Tibial nerve (tissue), 4 donors: Measurements from ENCODE around the gene ZFTA. TPM values are rescaled to one million over a fixed set of nuclear protein-coding genes. Genes with fewer than 3 reads are reported as not detected.

Source experiments
- DNase-seq, 2 donors: peaks; one replicate each; pipeline ENCODE4 v3.0.0-alpha.2; 2019; ENCODE audit warnings: low spot score in 2 of 2
- H3K27ac ChIP-seq, 4 donors: fragments of 200-600 bp; sonication (generic) in 3 of 4; one replicate each; pipeline ENCODE4 v1.5.1; 2017 to 2019; ENCODE audit warnings: mild to moderate bottlenecking in 1 of 4
- H3K27me3 ChIP-seq, 2 donors: fragments of 200-600 bp; sonication (generic) in 1 of 2; one replicate each; pipeline versions ENCODE4 v1.5.1 to v1.6.0; 2017 to 2019
- H3K36me3 ChIP-seq, 3 donors: fragments of 200-600 bp; sonication (generic); one replicate each; pipeline ENCODE4 v1.5.1; 2018 to 2019
- H3K4me1 ChIP-seq, 4 donors: fragments of 200-600 bp; sonication (generic) in 3 of 4; one replicate each; pipeline ENCODE4 v1.5.1; 2017 to 2019
- H3K4me3 ChIP-seq, 4 donors: fragments of 200-600 bp; sonication (generic) in 3 of 4; one replicate each; pipeline ENCODE4 v1.5.1; 2017 to 2019; ENCODE audit warnings: mild to moderate bottlenecking in 1 of 4, moderate library complexity in 1 of 4
- H3K9me3 ChIP-seq, 4 donors: fragments of 200-600 bp; sonication (generic) in 3 of 4; one replicate each; pipeline ENCODE4 v1.5.1; 2017 to 2019
- CTCF ChIP-seq, 5 experiments: fragments of 200-600 bp in 3 of 5; fragments of 450-650 bp in 2 of 5; sonication (generic) in 3 of 5; IDR thresholded peaks; one replicate each; pipeline ENCODE4 v1.5.1; 2016 to 2019; ENCODE audit warnings: antibody characterized with exemption in 5 of 5, mild to moderate bottlenecking in 3 of 5, moderate library complexity in 2 of 5
- EP300 ChIP-seq, 2 donors: sonication (generic); formaldehyde crosslinking; IDR thresholded peaks; one replicate each; pipeline ENCODE4 v1.6.1; 2017; ENCODE audit warnings: antibody characterized with exemption in 2 of 2, mild to moderate bottlenecking in 1 of 2
- POLR2A ChIP-seq, 2 donors: fragments of 450-650 bp; IDR thresholded peaks; one replicate each; pipeline ENCODE4 v1.6.1; 2017; ENCODE audit warnings: antibody characterized with exemption in 2 of 2, mild to moderate bottlenecking in 2 of 2, moderate library complexity in 2 of 2
- WGBS, 2 donors: methylation state at CpG; one replicate each; pipeline ENCODE4 v1.1.5; 2018; 5-methylcytosine and 5-hydroxymethylcytosine counted together
- total RNA-seq, 4 donors: library from RNA; depleted of rRNA; stranded (reverse); fragments of >200 nt; gene quantifications; one replicate each; pipeline ENCODE4 v1.1.0, GENCODE V29; 2016

ZFTA gene
- total RNA-seq, 4 donors from 2014 or later = 19.4 to 25.1 (median 23.8) TPM

- Histone ChIP-seq H3K27me3 (no peaks in the 10 kb centered on the region), H3K27ac (no peak overlapping the region), H3K4me3 (no peak overlapping the region), H3K4me1 (no peaks in the 10 kb centered on the region), H3K36me3 (no peaks in the 10 kb centered on the region), H3K9me3 (peaks cover 0 to 23% (median 5%) of the 10 kb centered on the region in 4 donors)
- TF ChIP-seq EP300 (IDR thresholded peaks at IDR 0.05) (no peak), CTCF (IDR thresholded peaks at IDR 0.05) (no peak), POLR2A (IDR thresholded peaks at IDR 0.05) (no peak)
- DNase-seq = no peak
Measured at GRCh38 chr11:63793161-63793560, 24.6 kb upstream of the ZFTA start.

DNA sequence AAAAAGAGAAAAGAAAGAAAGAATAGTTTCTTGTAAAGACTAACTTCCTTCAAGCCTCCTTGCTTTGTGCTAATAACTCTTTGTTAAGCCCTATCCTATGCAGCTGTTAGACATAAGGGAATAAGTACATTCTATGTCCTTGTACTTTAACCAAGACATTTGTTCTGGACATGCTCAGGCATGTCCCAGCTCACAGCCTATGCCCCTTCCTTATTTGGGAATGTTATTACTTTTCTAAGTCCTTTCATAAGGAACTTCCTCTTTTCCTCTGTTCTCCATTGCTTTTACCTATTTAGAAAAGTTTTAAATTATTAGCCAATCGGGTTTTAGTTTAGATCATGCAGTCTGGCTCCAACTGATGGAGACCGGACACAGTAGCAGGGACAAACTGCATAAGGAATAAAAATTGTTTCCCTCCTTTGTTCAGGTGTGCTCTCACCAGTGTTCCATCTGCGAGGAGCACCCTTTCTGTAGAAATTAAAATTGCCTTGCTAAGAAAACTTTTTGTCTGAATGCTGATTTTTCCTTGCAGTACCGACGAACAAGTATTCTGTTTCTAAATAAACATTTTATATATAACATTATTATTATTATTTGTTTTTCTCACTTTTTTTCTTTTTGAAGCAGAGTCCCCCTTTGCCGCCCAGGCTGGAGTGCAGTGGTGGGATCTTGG is 23.1 kb upstream of the ZFTA start:
- Histone ChIP-seq H3K36me3 (no peaks in the 10 kb centered on the region), H3K9me3 (peaks cover 0 to 23% (median 5%) of the 10 kb centered on the region in 4 donors), H3K27me3 (no peaks in the 10 kb centered on the region), H3K4me1 (no peaks in the 10 kb centered on the region), H3K4me3 (no peak overlapping the region), H3K27ac (no peak overlapping the region)
- DNase-seq = no peak
- WGBS, 2 donors = 97% methylated on average over 6 of the region's 6 CpGs
- TF ChIP-seq POLR2A (IDR thresholded peaks at IDR 0.05) (no peak), CTCF (IDR thresholded peaks at IDR 0.05) (no peak), EP300 (IDR thresholded peaks at IDR 0.05) (no peak)

GRCh38 chr11:63785823-63786222 is 17.2 kb upstream of the ZFTA start:
- WGBS, 2 donors = 72 to 92% methylated on average over 1 of the region's 1 CpG
- Histone ChIP-seq H3K36me3 (no peaks in the 10 kb centered on the region), H3K4me3 (no peak overlapping the region), H3K27me3 (no peaks in the 10 kb centered on the region), H3K9me3 (peaks cover 0 to 3% (median 0%) of the 10 kb centered on the region in 4 donors), H3K27ac (no peak overlapping the region), H3K4me1 (no peaks in the 10 kb centered on the region)
- no peak for DNase-seq
- no peak for TF ChIP-seq EP300 (IDR thresholded peaks at IDR 0.05)
- no peak for TF ChIP-seq CTCF (IDR thresholded peaks at IDR 0.05)
- TF ChIP-seq POLR2A (IDR thresholded peaks at IDR 0.05) = no peak

DNA sequence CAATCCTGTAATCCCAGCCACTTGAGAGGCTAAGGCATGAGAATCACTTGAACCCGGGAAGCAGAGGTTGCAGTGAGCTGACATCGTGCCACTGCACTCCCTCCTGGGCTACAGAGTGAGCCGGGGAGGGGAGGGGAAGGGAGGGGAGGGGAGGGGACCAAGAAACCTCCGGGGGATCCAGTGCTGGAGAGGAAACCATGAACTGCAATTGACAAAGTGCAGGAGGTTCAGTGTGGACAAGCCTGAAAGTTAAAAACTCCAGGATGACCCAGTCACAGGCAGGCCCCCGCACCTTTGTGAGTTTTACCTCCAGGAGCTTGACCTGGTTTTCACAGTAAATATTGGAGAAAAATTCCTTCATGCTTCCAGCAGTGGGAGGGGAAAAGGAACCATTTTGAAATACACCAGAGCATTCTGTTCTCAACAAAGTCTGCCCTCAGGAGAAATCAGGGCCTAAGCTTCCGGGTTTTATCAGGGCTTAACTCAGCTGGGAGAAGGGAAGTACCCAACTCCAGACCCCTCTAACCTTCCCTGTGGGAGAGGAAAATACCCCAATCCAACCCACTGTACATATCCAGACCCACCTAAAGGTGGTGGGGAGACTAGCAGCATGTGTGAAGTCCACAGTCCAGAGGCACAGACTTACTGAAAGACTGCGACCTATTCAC is 15.5 kb upstream of the ZFTA start:
- WGBS, 2 donors = 29 to 38% methylated on average over 7 of the region's 7 CpGs
- TF ChIP-seq EP300 (IDR thresholded peaks at IDR 0.05) = no peak
- TF ChIP-seq CTCF (IDR thresholded peaks at IDR 0.05) = no peak
- TF ChIP-seq POLR2A (IDR thresholded peaks at IDR 0.05) = no peak
- DNase-seq = no peak
- Histone ChIP-seq H3K27ac (no peak overlapping the region), H3K36me3 (no peaks in the 10 kb centered on the region), H3K4me3 (no peak overlapping the region), H3K27me3 (no peaks in the 10 kb centered on the region), H3K4me1 (no peaks in the 10 kb centered on the region), H3K9me3 (no peaks in the 10 kb centered on the region)

- WGBS, 2 donors = 97 to 98% methylated on average over 6 of the region's 6 CpGs
- Histone ChIP-seq H3K27ac (no peak overlapping the region), H3K9me3 (no peaks in the 10 kb centered on the region), H3K4me1 (no peaks in the 10 kb centered on the region), H3K4me3 (no peak overlapping the region), H3K27me3 (no peaks in the 10 kb centered on the region), H3K36me3 (no peaks in the 10 kb centered on the region)
- no peak for DNase-seq
- TF ChIP-seq EP300 (IDR thresholded peaks at IDR 0.05) = no peak
- TF ChIP-seq POLR2A (IDR thresholded peaks at IDR 0.05) = no peak
- TF ChIP-seq CTCF (IDR thresholded peaks at IDR 0.05) = no peak
Measured at GRCh38 chr11:63782749-63783148, 14.2 kb upstream of the ZFTA start.
